ENCODE results near the gene SYNE2. TPM values are rescaled to one million over a fixed set of nuclear protein-coding genes. Genes with fewer than 3 reads are reported as not detected.

Gene SYNE2
- total RNA-seq, 1 experiment from 2014 or later, result 94.2 TPM

- H3K9me2 ChIP-seq (ENCODE audit: insufficient read depth), result no peaks in the 10 kb centered on the region
- no peak overlapping the region for H3K4me2 ChIP-seq
- ChIA-PET POLR2A (ENCODE audit: unreplicated experiment) (no interaction called here), CTCF (no interaction called here)
- no peaks in the 10 kb centered on the region for H3K9me3 ChIP-seq (ENCODE audit: insufficient read depth, low read depth)
- no peaks in the 10 kb centered on the region for H4K20me1 ChIP-seq (ENCODE audit: insufficient read depth)
- intact Hi-C loops (cut with micrococcal nuclease; ENCODE audit: unreplicated experiment), result no loop called here
- no peak overlapping the region for H3K27ac ChIP-seq
- H3K36me3 ChIP-seq (ENCODE audit: low read depth), result no peaks in the 10 kb centered on the region
- no peak overlapping the region for H3K4me3 ChIP-seq
- H3K79me2 ChIP-seq (ENCODE audit: low read depth), result no peaks in the 10 kb centered on the region
- no peak for TF ChIP-seq EZH2 (IDR thresholded peaks at IDR 0.05; ENCODE audit: low read depth)
- H3K27me3 ChIP-seq (ENCODE audit: insufficient read depth, low read depth), result no peaks in the 10 kb centered on the region
- H3K4me1 ChIP-seq (replicated peaks; ENCODE audit: insufficient read depth), result no peaks in the 10 kb centered on the region
- no peak overlapping the region for H2AFZ ChIP-seq
- no peaks in the 10 kb centered on the region for H3F3A ChIP-seq (ENCODE audit: insufficient read depth, low read depth)
- DNase-seq, result no peak
- no TSS peak for BruUV-seq (replicated peaks)
These were observed 273.7 kb downstream of the SYNE2 start for GRCh38 chr14:64126548-64126947.

DNA sequence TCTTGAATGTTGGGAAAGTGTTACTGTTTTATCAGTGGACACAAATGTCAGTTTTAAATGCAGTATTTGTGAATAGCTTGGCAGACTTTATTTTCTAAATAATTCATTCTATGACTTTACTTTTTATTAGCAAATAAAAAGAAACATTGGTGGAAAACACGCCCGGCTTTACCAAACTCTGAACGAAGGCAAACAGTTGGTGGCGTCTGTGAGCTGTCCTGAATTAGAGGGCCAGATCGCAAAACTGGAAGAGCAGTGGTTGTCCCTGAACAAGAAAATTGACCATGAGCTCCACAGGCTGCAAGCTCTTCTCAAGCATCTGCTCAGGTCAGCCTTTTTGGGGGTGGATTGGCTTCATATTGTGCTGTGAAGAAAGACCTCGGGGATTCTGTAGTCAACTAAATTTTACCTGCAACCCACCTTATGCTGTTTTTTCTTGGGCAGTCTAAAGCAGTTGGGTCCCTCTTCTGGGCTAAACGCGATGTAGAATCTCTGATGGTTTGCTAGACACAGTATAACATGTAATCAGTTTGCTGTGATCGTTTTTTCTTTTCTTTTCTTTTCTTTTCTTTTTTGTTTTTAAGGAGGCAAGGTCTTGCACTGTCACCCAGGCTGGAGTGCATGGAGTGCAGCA, 285.0 kb downstream of the SYNE2 start:
- H3K9me3 ChIP-seq (ENCODE audit: insufficient read depth, low read depth), result no peaks in the 10 kb centered on the region
- POLR2A ChIA-PET (ENCODE audit: unreplicated experiment), result no interaction called here
- H3K4me3 ChIP-seq, result no peak overlapping the region
- H3F3A ChIP-seq (ENCODE audit: insufficient read depth, low read depth), result no peaks in the 10 kb centered on the region
- CTCF ChIA-PET, result no interaction called here
- no peaks in the 10 kb centered on the region for H3K79me2 ChIP-seq (ENCODE audit: low read depth)
- H3K9me2 ChIP-seq (ENCODE audit: insufficient read depth), result no peaks in the 10 kb centered on the region
- no peaks in the 10 kb centered on the region for H3K27me3 ChIP-seq (ENCODE audit: insufficient read depth, low read depth)
- H3K4me2 ChIP-seq, result no peak overlapping the region
- no TSS peak for BruUV-seq (replicated peaks)
- H3K4me1 ChIP-seq (replicated peaks; ENCODE audit: insufficient read depth), result no peaks in the 10 kb centered on the region
- H3K27ac ChIP-seq, result no peak overlapping the region
- H4K20me1 ChIP-seq (ENCODE audit: insufficient read depth), result no peaks in the 10 kb centered on the region
- TF ChIP-seq EZH2 (IDR thresholded peaks at IDR 0.05; ENCODE audit: low read depth), result no peak
- TF ChIP-seq, protein P1, sequence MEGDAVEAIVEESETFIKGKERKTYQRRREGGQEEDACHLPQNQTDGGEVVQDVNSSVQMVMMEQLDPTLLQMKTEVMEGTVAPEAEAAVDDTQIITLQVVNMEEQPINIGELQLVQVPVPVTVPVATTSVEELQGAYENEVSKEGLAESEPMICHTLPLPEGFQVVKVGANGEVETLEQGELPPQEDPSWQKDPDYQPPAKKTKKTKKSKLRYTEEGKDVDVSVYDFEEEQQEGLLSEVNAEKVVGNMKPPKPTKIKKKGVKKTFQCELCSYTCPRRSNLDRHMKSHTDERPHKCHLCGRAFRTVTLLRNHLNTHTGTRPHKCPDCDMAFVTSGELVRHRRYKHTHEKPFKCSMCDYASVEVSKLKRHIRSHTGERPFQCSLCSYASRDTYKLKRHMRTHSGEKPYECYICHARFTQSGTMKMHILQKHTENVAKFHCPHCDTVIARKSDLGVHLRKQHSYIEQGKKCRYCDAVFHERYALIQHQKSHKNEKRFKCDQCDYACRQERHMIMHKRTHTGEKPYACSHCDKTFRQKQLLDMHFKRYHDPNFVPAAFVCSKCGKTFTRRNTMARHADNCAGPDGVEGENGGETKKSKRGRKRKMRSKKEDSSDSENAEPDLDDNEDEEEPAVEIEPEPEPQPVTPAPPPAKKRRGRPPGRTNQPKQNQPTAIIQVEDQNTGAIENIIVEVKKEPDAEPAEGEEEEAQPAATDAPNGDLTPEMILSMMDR (conservative IDR thresholded peaks at IDR 0.05), result no peak; the same call in 1 of the 2 replicates
- 0 out of 2 replicates have a peak, but pooled peaks cover 3% of the 10 kb centered on the region for H3K36me3 ChIP-seq (ENCODE audit: low read depth)
- H2AFZ ChIP-seq, result no peak overlapping the region
- DNase-seq, result no peak
- intact Hi-C loops (cut with micrococcal nuclease; ENCODE audit: unreplicated experiment), result loop anchor here (2.0 to 10.0 kb wide), 2 partner anchors 157 to 343 kb away; partner anchors contain the start of gene ESR2

- Histone ChIP-seq H2AFZ (no peak overlapping the region), H3K4me1 (replicated peaks; ENCODE audit: insufficient read depth) (no peaks in the 10 kb centered on the region), H3K9me3 (ENCODE audit: insufficient read depth, low read depth) (no peaks in the 10 kb centered on the region), H3K9me2 (ENCODE audit: insufficient read depth) (no peaks in the 10 kb centered on the region), H3K36me3 (ENCODE audit: low read depth) (no peaks in the 10 kb centered on the region), H3K27me3 (ENCODE audit: insufficient read depth, low read depth) (no peaks in the 10 kb centered on the region), H3K27ac (no peak overlapping the region), H4K20me1 (ENCODE audit: insufficient read depth) (no peaks in the 10 kb centered on the region), H3K79me2 (ENCODE audit: low read depth) (no peaks in the 10 kb centered on the region), H3K4me2 (no peak overlapping the region), H3F3A (ENCODE audit: insufficient read depth, low read depth) (no peaks in the 10 kb centered on the region), H3K4me3 (no peak overlapping the region)
- ChIA-PET POLR2A (ENCODE audit: unreplicated experiment) (interaction anchor here (0.6 kb wide), 1 partner anchor 679 kb away, joined by 3 read pairs; no protein-coding TSS in a partner anchor), CTCF (interaction anchor here (0.6 kb wide), 1 partner anchor 14 kb away, joined by 4 read pairs; no protein-coding TSS in a partner anchor)
- BruUV-seq (replicated peaks), result no TSS peak
- intact Hi-C loops (cut with micrococcal nuclease; ENCODE audit: unreplicated experiment), result no loop called here
- no peak for DNase-seq
- TF ChIP-seq, protein P1 (conservative IDR thresholded peaks at IDR 0.05), result no peak
- no peak for TF ChIP-seq EZH2 (IDR thresholded peaks at IDR 0.05; ENCODE audit: low read depth)
These were observed 294.5 kb downstream of the SYNE2 start for GRCh38 chr14:64147126-64147790.

All from PC-9 (cell line).